C1 segment of cervical spinal cord (tissue), 14 donors: ENCODE measurements around the gene EPRS1.
"Not testable (repeated sequence)": the region's sequence is repeated elsewhere in the genome, so short reads cannot be mapped to it uniquely, and the experiment has no call there.

ENCODE experiments used
- DNase-seq, 14 donors: peaks; one replicate each; lab custom pipeline; 2025; lab: John Stamatoyannopoulos, UW

The EPRS1 gene

GRCh38 chr1:220046052-220046930 lies at the start of gene EPRS1:
EPRS1 (minus strand) TSS chr1:220046505; CDS start chr1:220046388, 117 bp downstream.
- peak; percentile 32 to 98 (median 82) for DNase-seq

DNA sequence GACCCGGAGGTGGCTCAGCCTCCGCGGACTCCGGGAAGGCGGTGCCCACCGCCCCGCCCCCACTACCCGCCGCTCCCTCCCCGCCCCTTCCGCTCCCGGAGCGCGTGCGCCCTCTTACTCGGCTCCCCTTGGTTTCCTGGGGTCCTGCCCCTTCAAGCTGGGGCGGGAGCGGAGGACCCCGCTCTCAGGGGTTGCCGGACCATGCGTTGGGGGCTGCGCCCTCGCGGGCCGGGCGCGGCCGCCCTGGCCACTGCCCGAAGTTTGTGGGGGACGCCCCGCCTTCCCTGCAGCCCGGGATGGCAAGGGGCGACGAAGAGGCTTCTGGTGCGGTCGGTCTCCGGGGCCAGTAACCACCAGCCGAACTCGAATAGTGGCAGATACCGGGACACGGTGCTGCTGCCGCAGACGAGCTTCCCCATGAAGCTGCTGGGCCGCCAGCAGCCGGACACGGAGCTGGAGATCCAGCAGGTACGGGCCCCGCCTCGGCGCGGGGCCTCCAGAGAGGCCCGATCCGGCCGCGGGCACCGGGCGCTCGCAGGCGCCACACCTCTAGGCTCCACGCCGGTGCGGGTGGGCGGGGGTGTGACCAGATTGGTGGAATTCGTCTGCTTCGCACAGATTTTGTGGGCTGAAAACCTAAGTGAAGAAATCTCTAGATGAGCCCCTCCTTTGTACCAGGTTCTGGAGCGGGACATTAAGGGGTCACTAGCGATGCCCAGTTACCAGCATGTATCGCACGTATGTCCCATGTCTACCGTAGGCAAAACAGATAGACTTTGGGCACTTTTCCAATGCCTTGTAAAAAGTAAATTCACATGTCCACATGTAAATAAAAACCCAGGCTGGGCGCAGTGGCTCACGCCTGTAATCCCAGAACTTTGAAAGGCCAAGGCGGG lies 48.0 kb upstream of the EPRS1 start, which contains the start of gene IARS2:
Gene IARS2 (plus strand): TSS at position 117 of the 896 bp plus-strand sequence. CDS start 85 bp downstream, at position 202.
- peak; percentile 42 to 90 (median 81) for DNase-seq

GRCh38 chr1:220093361-220094015 lies 47.2 kb upstream of the EPRS1 start:
- peak in 2 of 14 donors; percentile 16 to 25 for DNase-seq

GRCh38 chr1:220092694-220093093 lies 46.4 kb upstream of the EPRS1 start:
- no peak for DNase-seq

DNA sequence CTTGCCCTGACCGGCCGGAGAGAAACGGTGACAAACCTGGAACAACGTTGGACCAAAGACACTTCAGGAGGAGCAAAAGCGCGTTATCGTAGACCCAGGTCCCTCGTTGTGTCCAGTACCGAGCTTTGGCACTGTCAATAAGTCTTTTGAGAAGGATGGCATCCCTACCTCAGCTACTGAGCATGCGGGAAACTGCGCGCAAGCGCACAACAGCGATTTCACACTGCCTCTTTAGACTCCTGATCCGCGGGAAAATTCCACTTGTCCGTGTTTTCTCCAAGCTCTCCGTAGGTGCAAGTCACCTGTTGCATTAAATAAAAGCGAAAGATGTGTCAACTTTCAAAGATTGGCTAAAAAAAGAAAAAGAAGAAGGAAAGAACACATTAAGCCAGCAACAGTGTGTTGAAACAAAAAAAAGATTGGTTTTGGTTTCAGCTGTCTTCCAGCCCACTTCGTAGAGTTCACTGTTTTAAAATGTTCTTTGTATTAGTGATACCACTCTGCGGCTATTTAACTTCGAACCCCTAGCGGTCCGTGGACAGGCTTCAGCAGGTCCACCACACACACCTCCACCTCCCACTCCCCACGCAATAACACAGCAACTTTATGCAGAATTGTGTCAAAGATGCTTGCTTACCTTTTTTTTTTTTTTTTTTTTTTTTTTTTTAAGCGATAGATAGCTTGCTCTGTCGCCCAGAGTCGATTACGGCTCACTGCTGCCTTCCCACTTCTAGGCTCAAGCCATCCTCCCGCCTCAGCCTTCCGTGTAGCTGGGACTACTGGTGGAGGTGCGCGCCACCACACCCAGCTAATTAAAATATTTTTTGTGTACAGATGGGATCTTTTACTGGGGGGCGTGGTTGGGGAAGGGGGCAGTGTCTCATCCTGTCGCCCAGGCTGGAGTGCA lies 43.6 kb upstream of the EPRS1 start, which contains the start of gene BPNT1:
Gene BPNT1 (minus strand): TSS at position 139 of the 907 bp plus-strand sequence. CDS start 9,942 bp downstream, outside the sequence.
- DNase-seq = peak; percentile 21 to 97 (median 88)

DNA sequence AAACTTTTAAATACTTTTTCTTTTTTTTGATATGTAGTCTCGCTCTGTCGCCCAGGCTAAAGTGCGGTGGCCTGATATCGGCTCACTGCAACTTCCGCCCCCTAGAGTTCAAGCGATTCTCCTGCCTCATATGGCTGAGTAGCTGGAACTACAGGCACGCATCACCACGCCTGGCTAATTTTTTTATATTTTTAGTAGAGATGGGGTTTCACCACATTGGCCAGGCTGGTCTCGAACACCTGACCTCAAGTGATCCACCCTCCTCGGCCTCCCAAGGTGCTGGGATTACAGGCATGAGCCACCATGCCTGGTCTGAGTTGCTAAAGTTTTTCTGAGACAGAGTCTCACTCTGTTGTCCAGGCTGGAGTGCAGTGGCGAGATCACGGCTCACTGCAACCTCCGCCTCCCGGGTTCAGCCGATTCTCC lies 40.0 kb upstream of the EPRS1 start:
- not testable (repeated sequence) for DNase-seq

DNA sequence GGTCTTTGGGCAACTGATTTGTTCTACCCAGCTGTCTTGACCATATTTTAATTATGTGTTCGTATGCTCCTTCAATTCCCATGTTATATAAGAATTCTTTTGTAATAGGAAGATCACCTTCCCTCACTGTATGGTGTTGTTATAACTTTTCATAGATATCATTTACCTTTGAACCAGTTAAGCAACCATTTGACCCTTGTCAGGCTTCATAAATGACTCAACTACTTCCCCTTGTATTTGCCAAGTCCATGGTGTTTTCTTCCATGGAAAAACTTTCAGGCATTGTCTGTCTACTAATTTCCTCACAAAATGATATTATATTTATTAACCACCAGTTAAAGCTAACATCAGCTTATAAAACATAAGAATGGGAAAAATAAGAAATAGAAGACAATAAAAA lies 38.2 kb upstream of the EPRS1 start:
- no peak for DNase-seq

- DNase-seq = no peak
These were observed 31.6 kb upstream of the EPRS1 start for GRCh38 chr1:220077887-220078286.

- DNase-seq = no peak
These were observed 30.8 kb upstream of the EPRS1 start for GRCh38 chr1:220076861-220077762.

GRCh38 chr1:220067269-220068204 lies 21.2 kb upstream of the EPRS1 start:
- DNase-seq = no peak

DNA sequence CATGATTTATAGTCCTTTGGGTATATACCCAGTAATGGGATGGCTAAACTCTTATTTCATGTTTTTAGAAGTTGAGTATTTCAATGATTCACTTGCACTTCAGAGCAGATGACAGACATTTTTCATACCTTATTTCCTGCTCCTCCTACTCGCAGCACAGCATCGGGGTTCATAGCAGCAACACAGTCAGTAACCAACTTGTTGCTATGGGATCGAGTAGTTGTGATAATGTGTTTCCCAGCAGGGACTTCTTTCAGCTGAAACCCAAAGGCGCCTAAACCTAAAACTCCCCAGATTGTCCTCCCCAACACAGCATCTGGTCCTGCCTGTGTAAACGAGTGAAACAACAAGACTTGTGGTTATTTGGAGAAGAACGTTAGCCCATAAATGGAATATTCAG lies 16.3 kb upstream of the EPRS1 start:
- DNase-seq = no peak

DNA sequence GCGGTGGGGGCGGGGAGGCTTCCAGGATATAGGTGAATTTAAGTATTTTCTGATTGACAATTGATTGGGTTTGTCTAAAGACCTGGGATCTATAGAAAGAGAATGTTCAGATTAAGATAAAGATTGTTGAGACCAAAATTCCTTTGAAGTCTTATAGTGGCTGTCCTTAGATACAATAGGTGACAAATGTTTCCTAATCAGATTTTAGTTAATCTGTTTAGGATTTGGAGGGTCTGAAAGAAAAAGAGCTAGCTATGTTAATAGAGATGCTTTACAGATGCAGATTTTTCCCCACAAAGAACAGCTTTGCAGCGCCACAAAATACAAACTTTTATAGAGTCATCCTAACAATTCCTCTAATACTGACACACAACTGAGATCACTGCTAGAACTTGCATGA lies 14.6 kb upstream of the EPRS1 start:
- DNase-seq = no peak

GRCh38 chr1:220056374-220056773 lies 10.1 kb upstream of the EPRS1 start:
- DNase-seq = no peak

DNA sequence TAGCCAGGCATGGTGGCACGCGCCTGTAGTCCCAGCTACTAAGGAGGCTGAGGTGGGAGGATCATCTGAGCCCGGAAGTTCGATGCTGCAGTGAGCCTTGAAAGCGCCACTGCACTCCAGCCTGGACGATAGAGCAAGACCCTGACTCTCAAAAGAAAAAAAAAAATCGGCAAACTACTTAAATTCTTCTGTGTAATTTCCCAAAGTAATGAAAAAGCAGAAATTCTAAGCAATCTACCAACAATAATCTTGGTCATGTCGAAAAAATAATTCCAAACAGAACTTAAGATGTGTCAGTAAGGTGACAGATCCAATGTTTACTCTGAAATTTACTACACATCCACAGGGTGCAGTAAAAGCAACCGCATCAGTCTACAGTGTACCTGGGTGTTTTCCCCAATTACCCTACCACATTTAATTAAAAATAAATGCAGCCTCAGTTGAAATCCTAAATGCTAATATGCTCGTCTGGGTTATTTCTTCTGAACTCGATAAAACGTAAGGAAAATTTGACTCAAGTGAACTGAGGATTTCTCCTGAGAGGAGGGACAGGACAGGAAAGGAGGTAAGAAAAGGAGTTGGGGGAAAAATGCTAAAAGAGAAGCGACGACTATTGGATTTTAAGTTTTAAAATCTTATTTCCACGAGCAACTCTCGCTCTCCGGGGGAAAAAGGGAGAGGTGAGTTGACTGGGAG lies 801 bp downstream of the EPRS1 start:
- DNase-seq = peak in 2 of 14 donors; percentile 3 to 44

DNA sequence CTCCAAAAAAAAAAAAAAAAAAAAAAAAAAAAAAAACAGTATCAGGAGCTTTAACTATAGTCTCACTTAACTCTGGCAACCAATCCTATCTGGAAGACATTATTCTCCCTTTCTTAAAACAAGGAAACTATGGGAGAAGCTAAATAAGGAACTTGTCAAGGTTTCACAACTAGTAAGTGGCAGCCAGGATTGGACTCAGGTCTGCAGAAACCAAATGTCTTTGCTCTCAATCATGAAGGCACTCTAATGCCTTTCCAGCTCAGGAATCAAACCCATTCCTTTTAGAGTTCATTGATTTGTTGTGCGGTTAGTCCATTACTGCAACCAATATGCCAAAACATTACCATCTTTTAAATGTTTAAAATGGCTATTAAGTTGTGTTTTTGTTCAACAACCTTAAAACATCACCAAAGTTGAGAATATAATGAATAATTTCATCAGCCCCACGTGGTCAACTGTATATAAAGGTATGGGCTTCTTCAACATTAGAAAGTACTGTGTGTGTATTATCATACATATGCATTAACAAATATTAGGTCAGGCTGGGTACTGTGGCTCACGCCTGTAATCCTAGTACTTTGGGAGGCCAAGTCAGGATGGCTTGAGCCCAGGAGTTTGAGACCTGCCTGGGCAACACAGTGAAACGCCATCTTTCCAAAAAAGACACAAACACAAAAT lies 1.5 kb downstream of the EPRS1 start:
- no peak for DNase-seq

- DNase-seq = no peak
These were observed 2.7 kb downstream of the EPRS1 start for GRCh38 chr1:220043646-220044045.

DNA sequence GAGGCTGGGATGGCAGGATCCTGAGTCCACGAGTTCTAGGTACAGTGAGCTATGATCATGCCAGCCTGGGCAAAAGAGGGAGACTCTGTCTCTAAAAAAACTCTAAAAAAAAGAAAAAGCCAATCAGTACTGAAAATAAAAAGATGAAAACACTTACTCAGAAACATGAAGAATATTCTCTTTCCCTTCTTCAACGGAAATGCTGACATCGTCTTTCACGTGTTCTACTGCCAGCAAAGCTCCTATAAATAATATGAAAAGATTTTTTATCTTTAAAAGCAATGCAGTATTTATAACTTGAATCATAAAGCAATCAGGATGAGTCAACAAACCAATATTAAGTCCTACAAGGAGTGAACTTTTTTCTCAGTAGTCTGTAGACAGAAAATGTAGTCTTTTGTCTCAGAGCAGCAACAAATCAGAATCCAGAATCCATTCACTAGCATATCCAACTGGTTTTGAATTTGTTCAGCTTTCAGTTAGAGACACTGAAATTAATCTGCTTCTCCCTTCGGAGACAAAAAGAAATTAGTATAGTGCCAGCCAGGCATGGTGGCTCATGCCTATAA lies 6.2 kb downstream of the EPRS1 start:
- DNase-seq = no peak
